GM12878 (cell line): Measurements from ENCODE around the gene PLCD1. TPM values are rescaled to one million over a fixed set of nuclear protein-coding genes. Genes with fewer than 3 reads are reported as not detected.

Experiments used
- ATAC-seq: fragments of 200-7000 bp; cut with Tn5 transposase; 3 replicates; pipeline ENCODE4 v1.9.1; 2020; ENCODE audit warnings: mild to moderate bottlenecking, moderate library complexity
- BruUV-seq: library from RNA; stranded (reverse); fragments of 400-500 nt; replicated peaks from 2 replicates; lab custom pipeline; 2021; lab: Mats Ljungman, UMichigan
- CTCF ChIA-PET: fragments of 300-600 bp; sonication (Branson Sonifier 250); formaldehyde crosslinking; extraction: SDS; loops from one replicate; lab custom pipeline; 2021; ENCODE audit warnings: inconsistent platforms; lab: Yijun Ruan, JAX
- POLR2A ChIA-PET: fragments of 350-600 bp; formaldehyde crosslinking; extraction: SDS; loops from one replicate; lab custom pipeline; 2021; ENCODE audit warnings: inconsistent platforms; lab: Charles Lee
- RAD21 ChIA-PET: fragments of 300-600 bp; sonication (Branson Sonifier 250); formaldehyde crosslinking; loops from one replicate; lab custom pipeline; 2023; ENCODE audit warnings: antibody characterized with exemption; ENCODE audit not compliant: unreplicated experiment; lab: Charles Lee
- SMC1A ChIA-PET: fragments of 300-600 bp; sonication (Branson Sonifier 250); formaldehyde crosslinking; loops from one replicate; lab custom pipeline; 2023; ENCODE audit not compliant: unreplicated experiment, uncharacterized antibody; lab: Charles Lee
- DNase-seq: peaks from one replicate; pipeline ENCODE4 v3.0.0-alpha.2; 2011; ENCODE audit warnings: low read depth, low spot score
- FAIRE-seq: peaks from 3 replicates; lab custom pipeline; 2011; peaks lifted over from hg19 to GRCh38; lab: Jason Lieb, UNC
- H2AFZ ChIP-seq: 2 replicates; pipeline ENCODE4 v1.6.0; 2011; ENCODE audit warnings: low read depth, low read length, control low read depth; ENCODE audit not compliant: control insufficient read depth
- H3K27ac ChIP-seq: 2 replicates; pipeline ENCODE4 v1.5.1; 2011; ENCODE audit warnings: control low read depth; ENCODE audit not compliant: control insufficient read depth, insufficient read depth
- H3K27me3 ChIP-seq, 2 experiments: replicated peaks in 1 of 2; 2 replicates each; pipeline versions ENCODE4 v1.6.0 to v1.6.1; 2011; ENCODE audit warnings: low read length in 1 of 2; ENCODE audit not compliant: control insufficient read depth in 2 of 2, insufficient read depth in 2 of 2
- H3K36me3 ChIP-seq, 2 experiments: 2 replicates each; pipeline ENCODE4 v1.5.1; 2011; ENCODE audit warnings: low read length in 1 of 2; ENCODE audit not compliant: control insufficient read depth in 2 of 2, insufficient read depth in 2 of 2
- H3K4me1 ChIP-seq: 2 replicates; pipeline ENCODE4 v1.6.1; 2011; ENCODE audit warnings: mild to moderate bottlenecking, low read length, moderate library complexity, mixed read lengths; ENCODE audit not compliant: control insufficient read depth, insufficient read depth
- H3K4me2 ChIP-seq: 2 replicates; pipeline ENCODE4 v1.6.0; 2011; ENCODE audit warnings: control low read depth; ENCODE audit not compliant: control insufficient read depth, insufficient read depth
- H3K4me3 ChIP-seq: fragments of 200-600 bp; sonication (generic); 2 replicates; pipeline ENCODE4 v1.5.1; 2016
- H3K79me2 ChIP-seq: 2 replicates; pipeline ENCODE4 v1.6.0; 2011; ENCODE audit warnings: low read length; ENCODE audit not compliant: control insufficient read depth, insufficient read depth
- H3K9ac ChIP-seq: 2 replicates; pipeline ENCODE4 v1.8.0; 2011; ENCODE audit warnings: low read length, control low read depth, mixed read lengths; ENCODE audit not compliant: control insufficient read depth, insufficient read depth
- H3K9me3 ChIP-seq: replicated peaks from 3 replicates; pipeline ENCODE4 v1.5.1; 2011; ENCODE audit warnings: mild to moderate bottlenecking, low read length; ENCODE audit not compliant: control insufficient read depth, insufficient read depth
- H4K20me1 ChIP-seq: 2 replicates; pipeline ENCODE4 v1.6.0; 2011; ENCODE audit not compliant: control insufficient read depth, insufficient read depth
- ATF3 ChIP-seq: IDR thresholded peaks from 2 replicates; pipeline ENCODE4 v1.6.1; 2011; ENCODE audit warnings: low read depth, mild to moderate bottlenecking, low read length, moderate library complexity, borderline replicate concordance; ENCODE audit errors: extremely low read depth
- BHLHE40 ChIP-seq, 2 experiments: fragments of 450-650 bp in 1 of 2; IDR thresholded peaks; 2 replicates each; pipeline ENCODE4 v1.6.1; 2011 to 2017; ENCODE audit warnings: low read depth in 2 of 2, borderline replicate concordance in 1 of 2, improper control_type of control experiment in 1 of 2, low read length in 1 of 2, mild to moderate bottlenecking in 1 of 2
- CHD2 ChIP-seq: IDR thresholded peaks from 2 replicates; pipeline ENCODE4 v1.6.1; 2011; ENCODE audit warnings: low read depth, low read length, improper control_type of control experiment, borderline replicate concordance
- E2F4 ChIP-seq: IDR thresholded peaks from 2 replicates; pipeline ENCODE4 v1.6.1; 2012; ENCODE audit warnings: low read depth, low read length, improper control_type of control experiment
- EGR1 ChIP-seq, 2 experiments: IDR thresholded peaks; 1 replicate in 1 of 2; 2 replicates in 1 of 2; pipeline ENCODE4 v1.6.1; 2011 to 2012; ENCODE audit warnings: low read depth in 2 of 2, low read length in 2 of 2, borderline replicate concordance in 1 of 2, mild to moderate bottlenecking in 1 of 2, moderate library complexity in 1 of 2
- ELK1 ChIP-seq: IDR thresholded peaks from 2 replicates; pipeline ENCODE4 v1.6.1; 2012; ENCODE audit warnings: low read depth, low read length, improper control_type of control experiment
- MEF2A ChIP-seq: IDR thresholded peaks from 2 replicates; pipeline ENCODE4 v1.6.1; 2011; ENCODE audit warnings: low read depth, mild to moderate bottlenecking, low read length, moderate library complexity; ENCODE audit not compliant: insufficient read depth
- MEF2B ChIP-seq: fragments of 450-650 bp; IDR thresholded peaks from 2 replicates; pipeline ENCODE4 v1.6.1; 2018; ENCODE audit warnings: mild to moderate bottlenecking, moderate library complexity; ENCODE audit not compliant: partially characterized antibody, poor library complexity, severe bottlenecking
- MTA2 ChIP-seq: fragments of 450-650 bp; IDR thresholded peaks from 2 replicates; pipeline ENCODE4 v1.6.1; 2016; ENCODE audit warnings: low read depth, mild to moderate bottlenecking, moderate library complexity
- MYB ChIP-seq: fragments of 150-350 bp; IDR thresholded peaks from 2 replicates; pipeline ENCODE4 v1.6.1; 2014; ENCODE audit warnings: mild to moderate bottlenecking, low read depth, low read length, borderline replicate concordance
- NFYA ChIP-seq: IDR thresholded peaks from 2 replicates; pipeline ENCODE4 v1.6.1; 2011; ENCODE audit warnings: low read depth, mild to moderate bottlenecking, low read length, improper control_type of control experiment, borderline replicate concordance
- PAX5 ChIP-seq: IDR thresholded peaks from 2 replicates; pipeline ENCODE4 v1.6.1; 2011; ENCODE audit warnings: low read depth, low read length, borderline replicate concordance
- POLR2AphosphoS2 ChIP-seq: IDR thresholded peaks from 2 replicates; pipeline ENCODE4 v1.6.1; 2011; ENCODE audit warnings: low read depth, mild to moderate bottlenecking, low read length, improper control_type of control experiment, moderate library complexity
- RBBP5 ChIP-seq: fragments of 200-600 bp; sonication (generic); conservative IDR thresholded peaks from 2 replicates; pipeline ENCODE4 v1.6.1; 2016
- SKIL ChIP-seq: fragments of 450-650 bp; IDR thresholded peaks from 2 replicates; pipeline ENCODE4 v1.6.1; 2017; ENCODE audit warnings: mild to moderate bottlenecking, low read depth, inconsistent platforms; ENCODE audit not compliant: poor library complexity, severe bottlenecking
- ZNF24 ChIP-seq: fragments of 450-650 bp; IDR thresholded peaks from 2 replicates; pipeline ENCODE4 v1.6.1; 2017; ENCODE audit warnings: antibody characterized with exemption, mild to moderate bottlenecking
- WGBS: methylation state at CpG from one replicate; pipeline ENCODE4 v1.1.6; 2016; ENCODE audit warnings: low lambda C conversion rate; ENCODE audit not compliant: insufficient replicate concordance, insufficient coverage; ENCODE audit errors: missing lambda C conversion rate; 5-methylcytosine and 5-hydroxymethylcytosine counted together
- in situ Hi-C: fragments of 300-500 bp; cut with MboI; formaldehyde crosslinking; loops from 9 replicates; pipeline ENCODE4 v1.14.3; 2018; ENCODE audit warnings: mixed read lengths
- intact Hi-C: fragments of 100-400 bp; cut with micrococcal nuclease; formaldehyde crosslinking; loops from one replicate; pipeline ENCODE4 v1.14.2; 2022; ENCODE audit not compliant: unreplicated experiment
- polyA plus RNA-seq, 11 experiments: library from polyadenylated mRNA; depleted of rRNA in 4 of 11; unstranded in 6 of 11; stranded (reverse) in 5 of 11; fragments of >200 nt; fragmentation: Nextera tagmentation in 4 of 11; fragmentation: Illumina TruSeq in 1 of 11; extraction: Ambion mirVana in 4 of 11; extraction: Trizol in 1 of 11; gene quantifications; 1 replicate in 1 of 11; 2 replicates in 10 of 11; pipeline versions ENCODE4 v1.2.1 to v1.2.3, GENCODE V29; 2011 to 2016; ENCODE audit warnings: inconsistent platforms in 2 of 11, missing spikeins in 2 of 11, low read depth in 1 of 11
- total RNA-seq, 4 experiments: library from RNA; depleted of rRNA in 3 of 4; stranded (reverse); fragments of >200 nt in 3 of 4; fragmentation: Illumina TruSeq in 1 of 4; extraction: Trizol in 1 of 4; gene quantifications; 2 replicates each; pipeline versions ENCODE4 v1.2.1 to v1.2.3, GENCODE V29; 2013 to 2021

The PLCD1 gene
- total and polyA plus RNA-seq, 10 of the 15 experiments (the other 5 are each of a cell fraction or from before 2014, with no cell fraction given), result 0.20 to 3.9 (median 1.2) TPM; not detected in 1

GRCh38 chr3:38027466-38028465 lies 1.7 kb downstream of the PLCD1 start (continued):
- TF ChIP-seq ELK1 (no peak), MTA2 (no peak), BHLHE40 (IDR thresholded peaks at IDR 0.05; ENCODE audit: borderline replicate concordance in 1 of 2, low read depth in 2 of 2, low read length in 1 of 2) (no peak), ATF3 (no peak), POLR2AphosphoS2 (no peak), MEF2A (no peak)

GRCh38 chr3:38026856-38027255 lies 2.6 kb downstream of the PLCD1 start:
- RAD21 ChIA-PET, result no interaction called here
- no peak overlapping the region for H3K27ac ChIP-seq
- H4K20me1 ChIP-seq, result no peaks in the 10 kb centered on the region
- H3K4me1 ChIP-seq, result no peaks in the 10 kb centered on the region; the same call in none of the 2 replicates
- SMC1A ChIA-PET, result no interaction called here
- no peaks in the 10 kb centered on the region for H3K36me3 ChIP-seq
- DNase-seq (no peak), FAIRE-seq (no peak), ATAC-seq (no peak)
- intact Hi-C loops (no loop called here), in situ Hi-C loops (no loop called here)
- H3K27me3 ChIP-seq, result peaks cover 8 to 17% of the 10 kb centered on the region in 2 experiments
- H3K4me3 ChIP-seq, result no peak overlapping the region
- H3K9ac ChIP-seq, result no peak overlapping the region
- no peak overlapping the region for H3K4me2 ChIP-seq
- H2AFZ ChIP-seq, result no peak overlapping the region
- no peaks in the 10 kb centered on the region for H3K79me2 ChIP-seq
- CTCF ChIA-PET, result no interaction called here
- WGBS, result 60% methylated on average over 4 of the region's 4 CpGs
- no TSS peak for BruUV-seq
- POLR2A ChIA-PET, result no interaction called here
- H3K9me3 ChIP-seq, result no peaks in the 10 kb centered on the region
- TF ChIP-seq MYB (no peak), PAX5 (no peak), E2F4 (no peak), MEF2B (no peak), EGR1 (IDR thresholded peaks at IDR 0.05; ENCODE audit: borderline replicate concordance in 1 of 2, low read depth in 2 of 2, low read length in 2 of 2) (no peak), ZNF24 (no peak), CHD2 (no peak), NFYA (no peak), SKIL (no peak), RBBP5 (no peak)
